ENCODE results near the gene UPK1A.
"Not testable (repeated sequence)": the region's sequence is repeated elsewhere in the genome, so short reads cannot be mapped to it uniquely, and the experiment has no call there.

The UPK1A gene

GRCh38 chr19:35644206-35644986 is 21.9 kb upstream of the UPK1A start:
- peak overlapping the region; percentile 30 for H3K4me3 ChIP-seq (ENCODE audit: low read depth, low read length)

- H3K4me3 ChIP-seq (ENCODE audit: low read depth, low read length) = peak overlapping the region; percentile 30
These were observed 21.2 kb upstream of the UPK1A start for GRCh38 chr19:35644987-35645679.

- no peak overlapping the region for H3K4me3 ChIP-seq (ENCODE audit: low read depth, low read length)
These were observed 20.4 kb upstream of the UPK1A start for GRCh38 chr19:35645680-35646511.

- peak within 1 kb of the TSS; percentile 90 for H3K4me3 ChIP-seq (ENCODE audit: low read depth, low read length)
These were observed 18.0 kb upstream of the UPK1A start, which contains the start of gene COX6B1 for GRCh38 chr19:35648017-35648961. Gene COX6B1 (plus strand): TSS chr19:35648323. CDS start chr19:35651244, 2,921 bp downstream.

- H3K4me3 ChIP-seq (ENCODE audit: low read depth, low read length) = no peak overlapping the region
These were observed 15.7 kb upstream of the UPK1A start for GRCh38 chr19:35650581-35650980.

- not testable (repeated sequence) for H3K4me3 ChIP-seq (ENCODE audit: low read depth, low read length)
These were observed 11.5 kb upstream of the UPK1A start for GRCh38 chr19:35654828-35655227.

- H3K4me3 ChIP-seq (ENCODE audit: low read depth, low read length) = no peak overlapping the region
These were observed 10.7 kb upstream of the UPK1A start for GRCh38 chr19:35655600-35655999.

- H3K4me3 ChIP-seq (ENCODE audit: low read depth, low read length) = no peak overlapping the region
These were observed 9.6 kb upstream of the UPK1A start for GRCh38 chr19:35656700-35657099.

- H3K4me3 ChIP-seq (ENCODE audit: low read depth, low read length) = no peak overlapping the region
These were observed 8.2 kb upstream of the UPK1A start for GRCh38 chr19:35657904-35658700.

- H3K4me3 ChIP-seq (ENCODE audit: low read depth, low read length) = no peak overlapping the region
These were observed 4.3 kb upstream of the UPK1A start for GRCh38 chr19:35661995-35662340.

- H3K4me3 ChIP-seq (ENCODE audit: low read depth, low read length) = no peak overlapping the region
These were observed 2.3 kb upstream of the UPK1A start for GRCh38 chr19:35663981-35664380.

- no peak overlapping the region for H3K4me3 ChIP-seq (ENCODE audit: low read depth, low read length)
These were observed 1.2 kb upstream of the UPK1A start for GRCh38 chr19:35665157-35665556.

- no peak overlapping the region for H3K4me3 ChIP-seq (ENCODE audit: low read depth, low read length)
These were observed 713 bp upstream of the UPK1A start for GRCh38 chr19:35665604-35666003.

GRCh38 chr19:35669566-35669965 is 3.2 kb downstream of the UPK1A start:
- H3K4me3 ChIP-seq (ENCODE audit: low read depth, low read length) = no peak overlapping the region

GRCh38 chr19:35669974-35670373 is 3.7 kb downstream of the UPK1A start:
- no peak overlapping the region for H3K4me3 ChIP-seq (ENCODE audit: low read depth, low read length)

- H3K4me3 ChIP-seq (ENCODE audit: low read depth, low read length) = no peak overlapping the region
These were observed 4.4 kb downstream of the UPK1A start for GRCh38 chr19:35670686-35671085.

- H3K4me3 ChIP-seq (ENCODE audit: low read depth, low read length) = no peak overlapping the region
These were observed 5.5 kb downstream of the UPK1A start for GRCh38 chr19:35671818-35672217.

GRCh38 chr19:35673121-35673804 is 6.9 kb downstream of the UPK1A start:
- H3K4me3 ChIP-seq (ENCODE audit: low read depth, low read length) = peak overlapping the region; percentile 62

GRCh38 chr19:35675589-35676140 is 9.3 kb downstream of the UPK1A start:
- no peak overlapping the region for H3K4me3 ChIP-seq (ENCODE audit: low read depth, low read length)
